Gastroesophageal sphincter (tissue), 3 donors: Measurements from ENCODE around the gene LRRC15.

Experiments used
- EP300 ChIP-seq: sonication (generic); formaldehyde crosslinking; IDR thresholded peaks from one replicate; pipeline ENCODE4 v1.6.1; 2017; ENCODE audit warnings: antibody characterized with exemption, mild to moderate bottlenecking
- POLR2A ChIP-seq, 2 donors: fragments of 450-650 bp; IDR thresholded peaks; one replicate each; pipeline ENCODE4 v1.6.1; 2017; ENCODE audit warnings: antibody characterized with exemption in 2 of 2, mild to moderate bottlenecking in 2 of 2, moderate library complexity in 1 of 2
- TF ChIP-seq, protein P1 (sequence below), 4 experiments: fragments of 200-600 bp in 2 of 4; fragments of 450-650 bp in 2 of 4; sonication (generic) in 1 of 4; IDR thresholded peaks; one replicate each; pipeline ENCODE4 v1.5.1; 2017 to 2019; ENCODE audit warnings: antibody characterized with exemption in 4 of 4, mild to moderate bottlenecking in 2 of 4, moderate library complexity in 2 of 4

DNA sequence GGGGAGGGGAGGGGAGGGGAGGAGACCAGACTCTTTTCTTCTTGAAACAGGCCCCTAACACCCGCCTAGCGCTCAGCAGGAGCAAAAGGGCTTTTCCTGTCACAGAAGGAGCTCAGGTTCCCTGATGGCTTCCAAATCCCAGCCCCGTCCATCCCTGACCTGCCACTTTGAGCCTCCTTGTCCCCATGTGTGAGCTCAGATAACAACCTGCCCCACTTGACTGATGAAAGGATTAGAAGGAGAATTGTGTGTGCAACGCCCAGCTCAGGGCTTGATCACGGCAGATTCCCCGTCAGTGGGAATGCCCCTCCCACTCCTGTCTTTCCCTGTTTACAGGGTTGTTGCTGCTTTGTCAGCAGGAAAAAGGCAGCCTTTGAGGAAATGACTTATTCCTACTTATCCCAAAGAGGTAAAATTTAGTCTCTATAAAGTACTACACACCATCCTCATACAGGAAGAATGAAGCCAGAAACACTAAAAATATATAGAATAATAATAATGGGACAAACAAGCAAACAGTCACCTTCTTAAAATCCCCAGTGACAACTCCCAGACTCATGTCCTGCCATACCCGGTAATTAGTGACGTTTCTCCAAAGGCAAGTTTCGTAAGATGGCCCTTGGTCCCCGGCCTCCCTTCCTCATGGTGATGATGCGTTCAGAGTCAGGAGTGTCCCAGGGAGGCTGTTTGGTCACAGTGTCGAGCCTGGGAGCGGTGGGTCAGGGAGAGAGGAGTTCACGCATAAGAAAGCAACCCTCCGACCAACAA is 6.1 kb upstream of the LRRC15 start:
- TF ChIP-seq, protein P1, sequence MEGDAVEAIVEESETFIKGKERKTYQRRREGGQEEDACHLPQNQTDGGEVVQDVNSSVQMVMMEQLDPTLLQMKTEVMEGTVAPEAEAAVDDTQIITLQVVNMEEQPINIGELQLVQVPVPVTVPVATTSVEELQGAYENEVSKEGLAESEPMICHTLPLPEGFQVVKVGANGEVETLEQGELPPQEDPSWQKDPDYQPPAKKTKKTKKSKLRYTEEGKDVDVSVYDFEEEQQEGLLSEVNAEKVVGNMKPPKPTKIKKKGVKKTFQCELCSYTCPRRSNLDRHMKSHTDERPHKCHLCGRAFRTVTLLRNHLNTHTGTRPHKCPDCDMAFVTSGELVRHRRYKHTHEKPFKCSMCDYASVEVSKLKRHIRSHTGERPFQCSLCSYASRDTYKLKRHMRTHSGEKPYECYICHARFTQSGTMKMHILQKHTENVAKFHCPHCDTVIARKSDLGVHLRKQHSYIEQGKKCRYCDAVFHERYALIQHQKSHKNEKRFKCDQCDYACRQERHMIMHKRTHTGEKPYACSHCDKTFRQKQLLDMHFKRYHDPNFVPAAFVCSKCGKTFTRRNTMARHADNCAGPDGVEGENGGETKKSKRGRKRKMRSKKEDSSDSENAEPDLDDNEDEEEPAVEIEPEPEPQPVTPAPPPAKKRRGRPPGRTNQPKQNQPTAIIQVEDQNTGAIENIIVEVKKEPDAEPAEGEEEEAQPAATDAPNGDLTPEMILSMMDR (IDR thresholded peaks at IDR 0.05), result no peak
- no peak for TF ChIP-seq EP300
- TF ChIP-seq POLR2A (IDR thresholded peaks at IDR 0.05), result no peak
